NCI-H446 treated with DMSO at 0.1 percent for 48 hours (cell line): Measurements from ENCODE around the gene ANKRD16.
"Not testable (repeated sequence)": the region's sequence is repeated elsewhere in the genome, so short reads cannot be mapped to it uniquely, and the experiment has no call there.

Source experiments
- DNase-seq: peaks from one replicate; lab custom pipeline; 2025; lab: John Stamatoyannopoulos, UW

Gene ANKRD16

DNA sequence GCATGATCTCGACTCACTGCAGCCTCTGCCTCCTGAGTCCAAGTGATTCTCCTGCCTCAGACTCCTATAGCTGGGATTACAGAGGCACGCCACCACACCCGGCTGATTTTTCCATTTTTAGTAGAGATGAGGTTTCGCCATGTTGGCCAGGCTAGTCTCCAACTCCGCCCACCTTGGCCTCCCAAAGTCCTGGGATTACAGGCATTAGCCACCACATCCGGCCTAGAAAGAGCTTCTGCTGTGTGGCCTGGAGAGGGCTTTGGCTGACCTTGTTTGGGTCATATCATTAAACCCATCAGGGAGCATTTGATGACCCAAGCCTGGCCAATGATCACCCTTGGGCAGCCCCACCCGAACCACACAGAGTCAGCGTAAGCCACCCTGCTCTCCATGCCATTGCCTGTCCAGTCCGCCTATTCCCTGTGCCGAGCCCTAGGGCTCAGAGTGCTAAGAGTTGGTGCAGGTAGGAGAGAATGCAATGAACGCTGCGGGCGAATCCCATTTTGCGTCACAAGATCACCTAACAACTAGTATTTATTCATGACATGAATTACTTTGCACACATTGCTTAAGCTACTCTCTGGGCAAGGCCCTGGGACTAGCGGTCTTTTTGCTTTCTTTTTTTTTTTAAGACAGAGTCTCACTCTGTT is 54.1 kb downstream of the ANKRD16 start:
- DNase-seq = no peak

DNA sequence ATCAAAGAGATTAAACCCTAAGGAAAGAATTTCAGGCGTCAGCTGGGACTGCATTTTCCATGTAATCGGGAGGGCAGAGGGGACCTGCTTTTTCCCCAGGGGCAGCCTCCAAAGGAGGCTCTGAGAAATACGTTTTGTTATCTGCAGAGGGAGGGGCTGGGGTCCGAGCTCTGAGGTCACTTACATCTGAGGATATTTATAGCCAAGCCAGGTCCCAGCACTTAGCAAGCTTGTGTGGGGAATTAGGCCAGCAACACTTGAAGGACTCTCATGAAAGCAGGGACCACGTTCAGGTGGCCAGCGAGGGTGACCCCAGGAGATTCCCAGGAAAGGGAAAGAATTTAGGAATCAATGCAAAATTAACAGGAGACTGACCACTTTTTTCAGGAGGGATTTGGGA is 55.9 kb downstream of the ANKRD16 start:
- no peak for DNase-seq

- no peak for DNase-seq
Measured at GRCh38 chr10:5832946-5833345, 56.7 kb downstream of the ANKRD16 start.

GRCh38 chr10:5831446-5831782 is 58.3 kb downstream of the ANKRD16 start:
- no peak for DNase-seq

- no peak for DNase-seq
Measured at GRCh38 chr10:5830629-5831445, 58.9 kb downstream of the ANKRD16 start.

- DNase-seq = no peak
Measured at GRCh38 chr10:5829267-5829666, 60.4 kb downstream of the ANKRD16 start.

GRCh38 chr10:5828725-5829124 is 61.0 kb downstream of the ANKRD16 start:
- DNase-seq = no peak

DNA sequence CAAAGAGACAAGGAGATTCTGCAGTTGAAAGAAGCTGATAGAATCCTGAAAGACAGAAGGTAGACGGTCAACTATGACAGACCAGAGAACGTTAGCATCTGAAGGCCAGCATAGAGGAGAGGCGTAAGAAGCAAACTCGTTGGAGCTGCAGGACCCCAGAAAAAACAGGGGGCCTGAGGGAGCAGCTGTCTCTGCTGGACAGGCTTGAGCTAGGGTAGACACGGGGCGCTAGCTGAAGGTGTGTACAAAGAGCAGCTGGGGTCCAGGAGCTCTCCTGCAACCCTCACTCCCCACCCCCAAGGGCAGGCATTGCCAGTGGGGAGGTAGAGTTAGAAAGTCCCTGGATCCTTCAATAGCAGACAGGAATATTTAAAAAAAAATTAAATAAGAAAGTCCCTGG is 61.9 kb downstream of the ANKRD16 start:
- DNase-seq = no peak

DNA sequence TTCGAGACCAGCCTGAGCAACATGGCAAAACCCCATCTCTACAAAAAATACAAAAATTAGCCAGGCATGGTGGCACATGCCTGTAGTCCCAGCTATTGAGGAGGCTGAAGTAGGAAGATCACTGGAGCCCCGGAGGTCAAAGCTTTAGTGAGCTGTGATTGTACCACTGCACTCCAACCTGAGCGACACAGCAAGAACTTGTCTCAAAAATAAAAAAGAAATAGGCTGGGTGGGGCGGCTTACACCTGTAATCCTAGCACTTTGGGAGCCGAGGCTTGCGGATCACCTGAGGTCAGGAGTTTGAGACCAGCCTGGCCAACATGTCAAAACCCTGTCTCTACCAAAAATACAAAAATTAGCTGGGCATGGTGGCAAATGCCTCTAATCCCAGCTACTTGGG is 63.2 kb downstream of the ANKRD16 start:
- DNase-seq = not testable (repeated sequence)

DNA sequence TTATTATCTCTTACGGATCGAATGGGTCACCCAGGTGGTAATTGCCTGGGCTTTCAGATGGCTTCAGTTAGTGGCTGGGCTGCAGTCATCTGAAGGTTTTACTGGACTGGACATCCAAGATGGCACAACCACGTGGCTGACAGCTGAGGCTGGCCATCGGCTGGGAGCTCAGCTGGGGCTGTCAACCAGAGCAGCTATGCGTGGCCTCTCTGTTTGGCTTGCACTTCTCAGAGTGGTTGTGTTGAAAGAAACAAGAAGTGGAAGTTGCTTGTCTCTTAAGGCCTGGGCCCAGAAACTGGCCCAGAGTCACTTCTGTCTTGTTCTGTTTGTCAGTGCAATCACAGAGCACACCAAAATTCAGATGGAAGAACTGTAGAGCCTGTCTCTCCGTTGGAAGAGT is 70.8 kb downstream of the ANKRD16 start:
- DNase-seq = no peak

DNA sequence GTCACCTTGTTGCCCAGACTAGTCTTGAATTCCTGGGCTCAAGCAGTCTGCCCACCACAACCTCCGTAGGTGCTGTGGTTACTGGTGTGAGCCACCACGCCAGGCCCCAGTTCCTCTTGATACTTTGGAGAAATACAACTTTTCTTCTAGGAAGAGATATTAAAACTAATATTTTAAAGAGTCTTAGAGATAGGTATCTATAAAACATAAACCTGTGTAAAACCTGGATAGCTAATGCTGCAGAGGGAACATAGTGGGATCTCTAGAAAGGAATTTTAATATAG is 71.7 kb downstream of the ANKRD16 start:
- no peak for DNase-seq

DNA sequence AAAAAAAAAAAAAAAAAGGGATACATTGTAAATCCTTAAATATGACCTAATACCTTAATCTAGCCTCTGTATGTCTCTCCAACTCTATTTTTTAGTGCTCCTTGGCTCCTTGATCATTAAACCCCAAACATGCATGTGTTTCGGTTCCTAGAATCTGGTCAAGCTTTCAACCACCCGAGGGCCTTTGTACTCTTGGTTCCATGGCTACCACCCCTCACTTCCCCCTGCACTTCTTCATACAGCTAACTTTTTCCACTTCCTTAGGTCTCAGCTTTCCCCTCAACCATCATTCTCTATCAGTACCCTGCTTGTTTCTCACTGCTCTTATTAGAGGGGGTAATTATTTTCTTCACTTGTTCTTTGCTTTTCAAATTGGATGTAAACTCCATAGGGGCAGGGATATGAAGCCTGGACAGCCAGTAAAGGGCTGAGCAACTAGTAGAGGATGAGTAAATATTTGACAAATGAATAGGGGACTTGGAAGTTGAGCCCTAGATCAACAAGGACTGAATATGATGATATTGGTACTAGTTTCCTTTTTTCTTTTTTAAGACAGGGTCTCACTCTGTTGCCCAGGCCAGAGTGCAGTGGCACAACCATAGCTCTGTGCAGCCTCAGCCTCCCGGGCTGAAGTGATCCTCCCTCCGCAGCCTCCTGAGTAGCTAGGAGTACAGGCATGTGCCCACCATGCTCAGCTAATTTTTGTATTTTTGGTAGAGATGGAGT is 72.2 kb downstream of the ANKRD16 start:
- no peak for DNase-seq

- DNase-seq = no peak
Measured at GRCh38 chr10:5816170-5816569, 73.5 kb downstream of the ANKRD16 start.

- no peak for DNase-seq
Measured at GRCh38 chr10:5814110-5815107, 75.3 kb downstream of the ANKRD16 start.

- peak; percentile 93 for DNase-seq
Measured at GRCh38 chr10:5813341-5814109, 76.2 kb downstream of the ANKRD16 start, which contains the start of gene GDI2. TSS of gene GDI2 (minus strand) at chr10:5813434. CDS start at chr10:5813258, 176 bp downstream.

GRCh38 chr10:5813091-5813340 is 76.7 kb downstream of the ANKRD16 start:
- DNase-seq = no peak

DNA sequence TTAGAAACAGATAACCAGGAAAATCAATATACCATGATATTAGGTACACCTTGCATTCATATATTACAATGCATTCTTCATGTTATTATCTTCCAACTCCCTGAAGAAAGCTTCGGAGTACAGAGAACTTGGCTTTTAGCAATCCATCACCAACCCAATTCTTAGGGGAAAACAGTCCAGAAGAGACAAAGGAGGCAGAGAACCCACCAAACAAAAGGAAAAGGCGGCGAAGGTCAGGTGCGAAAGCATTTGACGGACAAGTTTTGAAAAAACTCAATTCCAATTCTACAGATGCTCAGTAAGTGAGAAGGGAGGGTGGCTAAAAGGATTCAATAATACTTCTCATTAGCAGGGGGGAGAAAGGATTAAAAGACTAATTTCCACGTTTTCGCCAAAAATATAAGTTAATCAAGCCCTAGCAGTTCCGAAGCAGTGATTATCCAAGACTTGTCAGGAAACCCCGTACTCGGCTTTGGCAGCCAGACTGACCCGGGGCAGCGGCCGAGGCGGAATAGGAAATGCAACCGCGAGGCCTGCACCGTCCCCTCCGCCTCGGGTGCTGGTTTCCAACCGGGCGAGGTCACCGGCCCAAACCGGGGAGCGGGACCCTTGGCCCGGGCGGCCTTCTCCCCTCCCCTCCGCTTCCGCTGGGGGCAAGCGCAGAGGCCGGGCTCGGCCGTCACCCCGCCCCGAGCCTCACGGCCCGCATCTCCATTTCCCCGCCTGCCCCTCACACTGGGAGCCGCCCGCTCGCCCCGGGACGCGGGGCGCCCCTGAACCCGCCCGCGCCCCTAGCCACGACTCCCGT is 77.2 kb downstream of the ANKRD16 start:
- no peak for DNase-seq
